GM19395 (cell line): Measurements from ENCODE around the gene DLG2.

Experiments used
- ATAC-seq: cut with Tn5 transposase; IDR thresholded peaks from one replicate; pipeline ENCODE4 v1.9.1; 2021; ENCODE audit warnings: mild to moderate bottlenecking, moderate library complexity; ENCODE audit not compliant: unreplicated experiment

Gene DLG2

DNA sequence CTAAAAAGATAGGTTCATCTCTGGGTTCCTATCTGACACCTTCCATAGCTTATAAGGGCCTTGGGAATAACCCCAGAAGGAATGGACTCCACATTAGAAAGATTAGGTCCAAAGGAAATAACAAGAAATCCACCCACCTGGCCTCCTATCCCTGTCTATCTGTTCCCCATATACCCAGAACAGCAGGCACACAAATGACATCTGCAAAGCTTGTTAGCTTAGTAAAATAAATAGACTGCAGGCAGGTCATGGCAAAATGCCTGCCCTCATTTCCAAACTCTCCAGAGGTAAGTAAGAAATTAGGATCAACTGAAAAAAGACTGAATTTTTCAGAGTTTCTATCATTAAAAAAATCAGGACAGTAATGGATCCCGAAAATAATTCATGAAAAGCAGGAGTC is 489.5 kb downstream of the DLG2 start:
- no peak for ATAC-seq

DNA sequence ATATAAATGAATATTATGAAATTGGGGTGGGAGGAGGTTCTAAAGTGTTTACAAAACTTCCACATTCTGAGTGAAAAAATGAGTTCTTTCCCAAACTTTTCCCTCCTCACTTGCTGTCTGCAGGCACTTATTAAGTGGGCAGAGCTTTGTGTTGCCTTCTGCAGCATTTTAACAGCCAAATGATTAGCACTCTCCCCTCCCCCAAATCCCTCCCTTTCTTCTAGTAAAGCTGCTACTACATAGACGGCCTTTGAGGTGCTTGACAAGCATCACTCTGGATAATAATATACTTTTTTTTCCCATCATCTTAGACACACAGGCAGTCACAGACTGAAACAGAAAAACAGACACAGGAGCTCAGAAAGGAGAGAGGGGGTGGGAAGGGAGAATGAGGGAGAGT is 493.5 kb downstream of the DLG2 start:
- ATAC-seq, result no peak

DNA sequence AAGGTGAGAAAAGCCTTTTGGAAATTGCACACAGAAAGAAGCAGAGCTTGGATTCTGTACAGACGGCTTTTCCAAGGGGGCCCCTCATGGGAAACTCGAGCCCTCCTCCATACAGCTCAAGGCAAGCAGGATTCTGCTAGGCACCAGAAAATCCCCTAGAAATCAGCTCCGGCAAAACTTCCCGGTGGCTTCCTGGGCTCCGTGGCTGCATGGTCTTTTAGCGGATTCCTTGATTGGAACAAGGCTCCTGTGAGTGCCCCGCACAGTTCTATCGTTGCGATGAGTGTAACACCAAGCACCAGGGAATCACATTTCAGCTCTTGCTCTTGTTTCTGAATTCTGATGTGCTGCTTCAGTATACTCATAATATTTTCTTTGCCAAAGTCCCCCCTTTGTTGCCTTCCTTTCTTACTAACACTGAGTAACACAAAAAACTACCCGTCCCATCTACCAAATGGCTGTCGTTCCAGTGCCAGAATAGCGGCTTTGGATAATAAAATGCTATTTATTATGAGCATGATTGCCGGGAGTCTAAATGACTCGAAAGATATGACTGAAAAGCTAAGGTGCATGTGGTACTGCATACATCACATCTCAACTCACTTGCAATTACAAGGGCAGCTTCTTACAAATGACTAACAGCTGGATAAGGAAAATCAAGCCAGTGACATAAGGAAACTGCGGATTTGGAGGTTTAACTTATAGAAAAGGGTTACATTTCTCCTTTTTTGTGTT is 494.1 kb downstream of the DLG2 start:
- no peak for ATAC-seq

DNA sequence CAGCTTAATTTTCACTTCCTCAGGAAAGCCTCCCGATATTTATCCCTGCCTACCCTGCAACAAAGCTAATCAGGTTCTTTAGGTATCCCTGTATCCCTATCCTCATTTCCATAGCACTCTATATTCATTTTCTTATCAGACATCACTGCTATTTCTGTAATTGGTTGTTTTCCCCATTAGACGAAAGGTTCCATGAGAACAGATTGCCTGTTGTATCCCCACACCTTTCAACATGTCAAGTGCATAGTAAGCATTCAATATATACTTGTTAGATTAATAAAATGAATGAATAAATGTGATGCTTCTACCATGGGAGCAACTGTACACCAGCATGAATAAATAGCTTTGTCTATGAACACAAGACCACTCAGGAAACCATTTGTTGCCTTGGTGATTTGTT is 499.8 kb downstream of the DLG2 start:
- no peak for ATAC-seq

DNA sequence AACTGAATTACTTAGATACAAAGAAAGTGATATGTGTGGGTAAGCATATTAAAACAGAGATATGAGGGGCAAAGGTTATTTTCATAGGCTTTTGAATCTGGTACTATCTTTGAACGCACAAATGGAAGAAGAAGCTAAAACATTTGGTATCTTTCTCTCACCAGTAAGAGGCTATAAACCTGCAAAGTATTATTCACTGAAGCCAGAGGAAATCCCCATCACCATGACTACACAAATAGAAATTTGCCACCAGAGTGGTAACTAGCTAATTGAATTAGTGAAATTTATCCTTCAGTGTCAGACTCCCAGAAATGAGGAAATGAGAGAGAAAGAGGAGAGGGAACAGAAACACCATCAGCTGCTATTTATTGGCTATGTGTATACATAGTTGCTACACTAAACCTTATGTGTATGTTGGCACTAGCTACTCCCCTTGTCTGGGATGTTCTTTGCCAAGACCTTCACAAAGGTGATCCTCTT is 503.4 kb downstream of the DLG2 start:
- ATAC-seq, result peak; percentile 92

DNA sequence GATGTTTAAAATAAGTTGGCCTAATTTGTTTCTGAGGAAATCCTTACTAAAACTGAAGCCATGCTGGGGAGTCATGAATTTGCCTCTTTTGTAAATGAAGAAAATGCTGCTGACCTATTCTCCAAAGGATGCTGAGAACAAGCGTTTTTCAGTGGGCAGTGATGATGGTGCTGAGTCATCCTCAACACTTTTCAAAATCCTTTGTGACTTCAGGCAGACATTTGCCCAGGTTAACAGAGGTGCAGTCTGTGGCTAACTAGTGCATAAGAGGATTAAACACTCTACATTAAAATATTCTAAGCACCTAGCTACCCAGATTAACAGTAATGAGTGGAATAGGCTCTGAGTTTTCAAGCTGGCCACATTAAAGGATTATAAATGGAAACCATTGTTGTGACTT is 509.0 kb downstream of the DLG2 start:
- no peak for ATAC-seq

DNA sequence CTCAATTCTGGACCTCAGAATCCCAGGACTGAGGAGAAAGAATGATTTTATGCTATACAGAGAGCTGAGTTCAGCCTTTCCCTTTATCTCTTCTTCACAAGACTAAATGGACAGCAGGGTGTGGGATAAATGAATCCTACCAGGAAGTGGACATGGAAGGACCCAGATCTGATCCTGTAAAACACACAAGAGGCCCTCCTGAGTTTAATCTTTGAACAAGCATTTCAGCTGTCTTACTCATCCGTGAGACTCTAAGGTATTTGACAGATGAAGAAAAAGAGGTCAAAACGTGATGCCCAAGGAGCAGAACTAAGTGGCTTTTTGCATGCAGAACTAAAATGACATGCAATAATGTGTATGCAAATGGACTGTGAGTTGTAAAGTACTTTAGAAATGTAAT is 511.3 kb downstream of the DLG2 start:
- ATAC-seq, result no peak

DNA sequence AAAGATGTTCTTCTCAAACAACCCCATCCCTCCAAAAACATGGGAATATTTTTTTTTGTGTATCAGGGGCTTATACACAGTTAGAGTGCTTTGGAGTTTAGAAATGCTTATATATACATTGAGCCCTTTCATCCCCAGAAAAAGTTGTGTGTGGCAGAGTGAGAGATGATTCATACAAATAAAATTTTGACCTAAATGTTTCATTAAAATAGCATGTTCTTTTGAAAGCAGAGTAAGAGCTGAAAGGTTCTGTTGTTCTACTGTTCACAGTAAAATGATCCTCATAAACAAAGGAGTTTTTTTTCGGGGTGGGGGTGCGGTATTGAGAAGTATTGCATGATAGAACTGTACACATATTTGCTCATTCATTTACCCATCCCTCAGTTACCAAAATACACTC is 512.4 kb downstream of the DLG2 start:
- no peak for ATAC-seq

DNA sequence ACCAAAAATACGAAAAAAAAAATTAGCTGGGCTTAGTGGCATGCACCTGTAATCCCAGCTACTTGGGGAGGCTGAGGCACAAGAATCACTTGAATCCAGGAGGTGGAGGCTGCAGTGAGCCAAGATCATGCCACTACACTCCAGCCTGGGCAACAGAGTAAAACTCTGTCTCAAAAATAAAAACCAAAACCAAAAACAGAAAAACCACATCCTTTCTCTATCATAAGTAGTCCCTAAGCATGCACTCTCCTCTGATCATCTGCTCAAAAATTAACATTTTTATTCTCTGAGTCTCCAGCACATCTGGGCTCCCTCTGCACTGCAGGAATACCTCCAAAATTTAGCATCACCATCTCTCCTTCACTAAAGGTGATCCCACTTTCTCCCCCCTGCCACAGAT is 516.9 kb downstream of the DLG2 start:
- ATAC-seq, result peak; percentile 95

DNA sequence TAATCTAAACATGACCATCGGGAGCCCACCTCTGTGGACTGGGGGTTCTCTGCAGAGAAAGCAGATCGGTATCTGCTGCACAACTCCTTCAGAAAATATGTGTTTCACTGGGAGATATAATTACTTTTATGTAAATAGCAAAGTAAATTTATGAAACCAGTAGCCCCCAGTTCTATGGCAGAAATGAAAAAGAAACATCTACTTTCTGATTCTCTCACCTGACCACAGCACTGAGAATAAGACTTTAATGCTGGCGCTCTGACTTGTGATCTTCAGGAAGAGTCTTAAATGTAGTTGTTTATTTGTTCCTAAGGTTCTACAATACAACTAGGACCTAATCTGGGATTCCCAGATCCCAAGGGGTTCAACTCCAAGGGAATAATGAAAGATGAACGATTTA is 518.0 kb downstream of the DLG2 start:
- peak; percentile 82 for ATAC-seq

DNA sequence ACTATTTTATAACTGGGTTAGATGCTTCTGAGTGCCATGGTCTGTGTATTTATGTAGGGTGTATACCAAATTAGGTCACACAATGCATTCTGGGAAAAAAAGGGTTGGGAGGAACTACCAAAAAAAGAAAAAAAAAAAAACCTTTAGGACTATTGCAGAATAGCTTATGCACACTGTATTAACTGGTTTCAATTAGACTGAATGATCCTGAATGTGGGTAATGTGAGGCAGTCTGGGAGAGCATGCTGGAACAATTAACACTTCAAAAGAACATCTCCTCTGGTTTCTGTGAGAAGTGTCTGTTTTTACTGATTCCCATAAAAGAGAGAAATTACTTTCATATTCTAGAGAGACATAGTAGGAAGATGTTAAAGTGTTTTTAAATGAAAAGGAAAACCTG is 521.3 kb downstream of the DLG2 start:
- no peak for ATAC-seq

DNA sequence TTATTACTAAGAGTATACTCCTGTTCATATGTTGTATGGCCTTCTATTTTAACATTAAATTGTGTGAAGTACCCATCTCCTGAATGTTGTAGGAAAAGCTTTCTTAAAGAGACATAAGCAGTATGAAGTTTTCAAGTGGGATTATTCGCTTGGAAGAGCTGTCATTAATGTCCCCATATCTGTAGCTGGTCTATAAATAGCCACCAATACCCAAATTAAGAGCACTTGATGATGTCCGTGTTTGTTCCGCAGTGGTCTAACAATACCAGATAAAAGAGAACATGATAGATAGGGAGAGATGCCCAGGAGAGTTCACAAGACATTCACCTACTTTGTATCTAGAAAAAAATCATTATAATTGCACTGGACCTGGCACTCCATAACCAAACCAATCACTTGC is 527.6 kb downstream of the DLG2 start:
- ATAC-seq, result no peak

DNA sequence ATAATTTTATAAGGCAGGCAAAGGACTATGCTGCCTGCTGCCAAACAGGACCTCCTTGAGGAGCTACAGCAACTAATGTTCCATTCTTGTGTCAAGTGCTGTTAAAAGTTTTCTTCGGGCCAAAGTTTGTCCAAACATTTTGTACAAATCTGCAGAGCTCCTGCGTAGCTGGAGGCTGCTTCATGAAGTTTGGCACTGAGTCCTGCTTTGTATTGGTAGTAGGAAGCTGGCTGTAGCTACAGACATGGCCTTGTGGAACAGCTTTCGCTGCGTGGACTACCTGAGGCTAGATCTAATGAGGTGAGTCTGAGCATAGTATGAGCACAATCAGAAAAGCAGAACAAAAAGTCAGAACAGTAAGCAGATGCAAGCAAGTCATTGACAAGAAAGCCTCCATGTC is 528.1 kb downstream of the DLG2 start:
- ATAC-seq, result no peak

DNA sequence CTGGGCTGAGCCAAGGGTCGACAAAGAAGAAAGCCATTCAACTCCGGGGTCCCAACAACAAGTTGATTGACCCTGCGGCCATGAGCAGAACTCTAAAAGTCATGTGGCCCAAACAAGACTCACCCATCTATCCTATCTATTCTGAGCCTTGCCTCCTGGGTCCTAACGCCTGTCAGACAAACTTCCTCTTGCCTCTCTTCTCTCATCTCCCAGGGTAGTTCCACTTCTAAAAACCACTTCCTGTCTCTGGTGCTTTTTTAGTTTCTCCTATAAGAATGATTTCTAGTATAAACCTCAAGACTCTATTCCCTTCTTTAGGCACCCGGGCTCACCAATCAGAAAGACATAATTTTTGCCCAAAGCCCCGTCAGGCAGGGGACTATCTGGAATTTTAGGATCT is 530.2 kb downstream of the DLG2 start:
- peak; percentile 65 for ATAC-seq

DNA sequence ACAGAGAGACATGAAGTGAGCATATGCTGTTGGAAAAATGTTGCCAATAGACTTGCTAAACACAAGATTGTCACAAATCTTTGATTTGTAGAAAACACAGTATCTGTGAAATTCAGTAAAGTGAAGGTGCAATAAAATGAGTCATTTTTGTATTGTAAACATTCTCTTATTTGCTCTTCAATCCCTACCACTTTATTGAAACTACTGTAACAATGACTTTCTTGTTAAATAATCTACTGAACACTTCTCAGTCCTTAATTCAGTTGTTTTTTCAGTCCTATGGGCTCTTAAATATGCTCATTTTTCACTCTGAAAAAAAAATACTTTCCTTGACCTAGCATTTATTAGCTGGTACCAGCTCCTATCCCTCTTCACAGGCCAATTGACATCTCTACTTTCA is 531.9 kb downstream of the DLG2 start:
- ATAC-seq, result no peak

DNA sequence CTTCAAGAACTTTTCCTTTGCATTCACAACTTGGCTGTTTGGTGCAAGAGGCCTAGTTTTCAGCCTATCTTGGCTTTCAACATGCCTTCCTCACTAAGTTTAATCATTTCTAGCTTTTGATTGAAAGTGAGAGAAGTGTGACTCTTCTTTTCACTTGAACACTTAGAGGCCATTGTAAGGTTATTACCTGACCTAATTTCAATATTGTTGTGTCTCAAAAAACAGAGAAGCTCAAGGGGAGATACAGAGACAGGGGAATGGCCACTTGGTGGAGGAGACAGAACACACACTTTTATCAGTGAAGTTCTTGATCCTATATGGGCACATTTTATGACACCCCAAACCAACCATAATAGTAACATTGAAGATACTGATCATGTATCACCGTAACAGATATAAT is 532.3 kb downstream of the DLG2 start:
- ATAC-seq, result peak; percentile 47

DNA sequence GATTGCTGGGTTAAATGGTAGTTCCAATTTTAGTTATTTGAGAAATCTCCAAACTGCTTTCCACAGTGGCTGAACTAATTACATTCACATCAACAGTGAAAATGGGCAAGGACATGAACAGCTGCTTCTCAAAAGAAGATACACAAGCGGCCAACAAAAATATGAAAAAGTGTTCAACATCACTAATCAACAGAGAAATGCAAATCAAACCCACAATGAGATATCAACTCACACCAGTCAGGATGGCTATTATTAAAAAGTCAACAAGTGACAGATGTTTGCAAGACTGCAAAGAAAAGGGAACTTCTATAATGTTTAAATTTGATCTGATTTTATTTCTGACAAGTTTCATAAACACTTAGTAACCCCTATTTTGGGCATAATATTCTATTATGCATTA is 537.5 kb downstream of the DLG2 start:
- ATAC-seq, result peak; percentile 56

DNA sequence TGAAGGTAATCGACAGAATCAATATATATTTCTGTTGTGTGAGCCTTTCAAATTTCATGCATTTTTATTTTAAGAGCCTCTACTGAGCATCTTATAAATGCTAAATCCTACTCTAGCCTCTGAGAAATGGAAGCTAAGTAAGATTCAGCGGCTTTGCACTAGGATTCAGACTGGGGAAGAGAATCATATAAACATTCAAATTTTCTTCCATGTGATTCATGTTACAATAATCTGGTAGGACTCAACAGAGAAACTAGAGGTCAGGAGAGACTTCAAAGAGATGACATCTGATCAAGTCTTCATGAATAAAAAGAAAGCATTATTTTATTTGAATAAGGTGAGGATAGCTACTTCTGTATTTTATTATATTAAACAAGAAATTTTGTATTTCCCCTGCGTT is 538.9 kb downstream of the DLG2 start:
- ATAC-seq, result no peak

DNA sequence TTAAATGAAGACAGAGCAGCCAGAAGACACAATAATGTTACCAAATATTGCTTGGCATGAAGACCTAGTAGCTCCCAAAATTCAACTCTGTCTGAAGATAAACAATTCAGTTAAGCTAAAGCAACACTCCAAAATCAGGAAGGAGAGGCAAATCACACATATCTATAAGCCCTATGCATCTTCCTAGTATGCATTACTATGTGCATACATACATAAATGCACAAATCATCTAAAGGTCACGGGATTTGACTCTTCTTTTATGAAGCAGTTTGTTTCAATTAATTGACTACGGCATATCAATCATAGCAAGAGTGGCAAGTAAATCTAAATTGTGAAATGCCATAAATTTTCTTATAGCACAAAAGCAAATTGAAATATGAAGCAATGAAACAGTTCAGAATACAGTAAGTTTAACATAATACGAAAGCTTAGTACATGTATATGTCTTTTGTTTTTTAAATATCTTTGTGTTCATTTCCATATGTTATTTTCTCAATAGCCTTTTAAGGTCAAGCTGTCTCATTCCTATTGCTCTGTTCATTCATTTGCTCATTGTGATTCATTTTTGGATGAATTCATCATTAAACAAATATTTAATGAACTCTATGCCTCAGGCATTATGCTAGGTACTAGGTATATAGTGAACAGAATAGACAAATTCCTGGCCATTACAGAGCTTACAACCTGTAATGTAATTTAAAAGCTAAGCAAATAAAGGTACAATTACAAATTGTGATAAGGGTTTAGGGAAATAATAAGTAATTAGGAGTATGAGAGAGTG is 540.5 kb downstream of the DLG2 start:
- ATAC-seq, result no peak

DNA sequence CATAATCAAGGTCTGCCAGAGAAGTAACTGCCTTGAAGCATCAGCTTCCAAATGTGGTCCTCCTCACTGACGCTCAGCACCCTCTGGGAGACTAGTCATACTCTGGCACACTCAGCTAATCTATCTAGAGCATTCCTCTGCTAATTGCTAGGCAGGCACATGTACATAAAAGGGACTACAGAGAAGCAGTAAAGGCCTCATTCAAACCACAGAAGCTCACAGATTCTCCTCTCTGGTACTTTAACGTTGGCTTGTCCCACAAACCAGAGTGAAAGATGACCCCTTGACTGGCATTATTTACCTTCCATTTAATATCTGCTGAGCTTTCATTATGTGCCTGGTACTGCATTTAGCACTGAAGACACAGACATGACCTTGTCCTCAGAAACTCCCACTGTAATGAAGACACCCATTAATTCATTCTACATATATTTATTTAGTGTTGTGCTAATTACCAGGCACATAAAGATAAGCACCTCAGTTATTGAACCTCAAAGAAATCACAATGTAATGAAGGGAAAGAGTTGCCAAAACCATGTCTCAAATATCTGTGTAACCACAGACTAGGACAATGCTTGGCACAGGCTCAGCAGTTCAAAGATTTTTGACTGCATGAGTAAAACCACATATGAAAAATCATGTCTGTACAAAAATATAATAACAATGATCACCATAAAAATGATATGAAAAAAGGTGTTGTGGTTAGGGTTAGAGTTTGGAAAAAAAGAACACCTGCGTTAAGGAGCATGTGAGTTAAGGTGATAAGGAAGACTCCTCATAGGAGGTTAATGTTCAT is 550.4 kb downstream of the DLG2 start:
- ATAC-seq, result no peak

DNA sequence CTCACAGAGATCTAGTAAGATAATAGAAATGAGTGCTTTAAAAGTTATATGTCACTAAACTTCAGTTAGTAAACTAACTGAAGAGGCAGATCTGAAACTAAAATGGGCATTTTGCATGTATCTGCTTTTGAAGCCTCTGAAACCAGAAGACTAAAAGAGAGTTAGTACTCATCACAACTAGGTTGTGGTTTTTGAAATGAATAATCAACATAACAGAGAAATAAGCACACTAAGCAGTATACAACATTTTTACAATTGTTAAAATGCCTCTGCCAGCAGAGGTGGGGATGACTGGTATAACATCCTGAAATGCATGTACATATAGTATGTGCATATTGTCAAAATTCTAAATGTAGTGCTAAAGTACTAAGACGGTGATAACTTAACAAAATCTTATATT is 564.5 kb downstream of the DLG2 start:
- ATAC-seq, result peak; percentile 100

DNA sequence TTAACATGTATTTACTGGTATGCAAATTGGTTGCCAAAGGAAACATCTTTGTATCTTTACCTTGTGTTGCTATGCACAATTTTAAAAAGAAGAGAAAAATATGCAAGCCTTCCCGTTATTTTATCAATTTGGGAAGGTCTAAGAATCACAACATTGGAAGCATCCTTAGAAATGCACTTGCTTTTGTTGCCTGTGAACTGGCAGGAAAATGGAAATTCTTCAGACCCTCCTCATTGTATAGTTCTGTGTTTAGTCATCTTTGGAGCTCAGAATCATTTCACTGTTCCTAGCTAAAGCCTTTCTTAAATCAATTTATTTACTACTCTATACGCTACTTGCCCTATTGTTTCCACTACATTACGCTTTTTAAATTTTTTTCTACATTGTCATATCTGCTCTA is 574.5 kb downstream of the DLG2 start:
- no peak for ATAC-seq
